Cardiac muscle cell (in vitro differentiated cells and primary cell): ENCODE data around the gene WDFY3. TPM values are rescaled to one million over a fixed set of nuclear protein-coding genes. Genes with fewer than 3 reads are reported as not detected.

Experiments used
- DNase-seq, 2 donors: peaks; one replicate each; pipeline versions ENCODE4 v3.0.0 to v3.0.0-alpha.2; 2010 to 2017; ENCODE audit warnings: low read depth in 1 of 2, low spot score in 1 of 2
- H3K27ac ChIP-seq: fragments of 200-600 bp; sonication (generic); 2 replicates; pipeline ENCODE4 v1.5.1; 2016
- H3K27me3 ChIP-seq: fragments of 200-600 bp; sonication (generic); 2 replicates; pipeline ENCODE4 v1.6.0; 2016; ENCODE audit warnings: control low read depth
- H3K36me3 ChIP-seq: fragments of 200-600 bp; sonication (generic); 2 replicates; pipeline ENCODE4 v1.5.1; 2016; ENCODE audit warnings: control low read depth
- H3K4me1 ChIP-seq: fragments of 200-600 bp; sonication (generic); 2 replicates; pipeline ENCODE4 v1.8.1; 2017; ENCODE audit warnings: low read depth, mild to moderate bottlenecking, mixed run types
- H3K4me3 ChIP-seq: fragments of 200-600 bp; sonication (generic); 2 replicates; pipeline ENCODE4 v1.5.1; 2016; ENCODE audit warnings: mild to moderate bottlenecking
- H3K9me3 ChIP-seq: fragments of 200-600 bp; sonication (generic); 2 replicates; pipeline ENCODE4 v1.5.1; 2017; ENCODE audit warnings: low read depth, mild to moderate bottlenecking, control low read depth
- CTCF ChIP-seq: IDR thresholded peaks from 2 replicates; pipeline ENCODE4 v1.5.1; 2012; ENCODE audit warnings: low read depth, mild to moderate bottlenecking, low read length
- polyA plus RNA-seq: library from polyadenylated mRNA; unstranded; fragments of >200 nt; fragmentation: Nextera tagmentation; extraction: Ambion mirVana; gene quantifications from 2 replicates; pipeline ENCODE4 v1.2.1, GENCODE V29; 2016
- total RNA-seq: library from RNA; depleted of rRNA; stranded (reverse); fragments of >200 nt; gene quantifications from 2 replicates; pipeline ENCODE4 v1.2.3, GENCODE V29; 2016

Gene WDFY3
- total and polyA plus RNA-seq, 2 experiments from 2014 or later = 9.6 to 59.0 TPM

- TF ChIP-seq CTCF = no peak
- peak in 1 of 2 donors; percentile 42 for DNase-seq
- H3K36me3 ChIP-seq = no peaks in the 10 kb centered on the region
- peaks cover 15% of the 10 kb centered on the region for H3K4me1 ChIP-seq
- H3K4me3 ChIP-seq = no peak overlapping the region
- H3K27ac ChIP-seq = no peak overlapping the region
- H3K9me3 ChIP-seq = no peaks in the 10 kb centered on the region
- no peaks in the 10 kb centered on the region for H3K27me3 ChIP-seq
These were observed 10.5 kb downstream of the WDFY3 start for GRCh38 chr4:84956014-84956413.

- H3K27me3 ChIP-seq = no peaks in the 10 kb centered on the region
- no peak overlapping the region for H3K4me3 ChIP-seq
- no peak for DNase-seq
- H3K27ac ChIP-seq = no peak overlapping the region
- no peak for TF ChIP-seq CTCF
- H3K9me3 ChIP-seq = no peaks in the 10 kb centered on the region
- peaks cover 15% of the 10 kb centered on the region for H3K4me1 ChIP-seq
- no peaks in the 10 kb centered on the region for H3K36me3 ChIP-seq
These were observed 11.4 kb downstream of the WDFY3 start for GRCh38 chr4:84954982-84955567.

- Histone ChIP-seq H3K27me3 (no peaks in the 10 kb centered on the region), H3K36me3 (no peaks in the 10 kb centered on the region), H3K9me3 (no peaks in the 10 kb centered on the region), H3K4me3 (no peak overlapping the region), H3K27ac (no peak overlapping the region), H3K4me1 (peaks cover 15% of the 10 kb centered on the region)
- no peak for DNase-seq
- no peak for TF ChIP-seq CTCF
These were observed 13.7 kb downstream of the WDFY3 start for GRCh38 chr4:84952776-84953175.

GRCh38 chr4:84952004-84952403 lies 14.5 kb downstream of the WDFY3 start:
- no peak for TF ChIP-seq CTCF

GRCh38 chr4:84948056-84948455 lies 18.4 kb downstream of the WDFY3 start:
- no peak overlapping the region for H3K4me3 ChIP-seq
- H3K9me3 ChIP-seq = no peaks in the 10 kb centered on the region
- no peaks in the 10 kb centered on the region for H3K27me3 ChIP-seq
- no peak overlapping the region for H3K27ac ChIP-seq
- no peaks in the 10 kb centered on the region for H3K36me3 ChIP-seq
- DNase-seq = peak in 1 of 2 donors; percentile 30
- no peaks in the 10 kb centered on the region for H3K4me1 ChIP-seq
- no peak for TF ChIP-seq CTCF

More at GRCh38 chr4:84952004-84952403, 14.5 kb downstream of the WDFY3 start:
- Histone ChIP-seq H3K4me1 (peaks cover 15% of the 10 kb centered on the region), H3K27me3 (no peaks in the 10 kb centered on the region), H3K27ac (no peak overlapping the region), H3K36me3 (no peaks in the 10 kb centered on the region), H3K4me3 (no peak overlapping the region), H3K9me3 (no peaks in the 10 kb centered on the region)
- DNase-seq = peak in 1 of 2 donors; percentile 29

- peak in 1 of 2 donors; percentile 11 for DNase-seq
- Histone ChIP-seq H3K27me3 (no peaks in the 10 kb centered on the region), H3K9me3 (no peaks in the 10 kb centered on the region), H3K4me1 (no peaks in the 10 kb centered on the region), H3K4me3 (no peak overlapping the region), H3K36me3 (no peaks in the 10 kb centered on the region), H3K27ac (no peak overlapping the region)
- no peak for TF ChIP-seq CTCF
These were observed 21.5 kb downstream of the WDFY3 start for GRCh38 chr4:84944947-84945346.
